OCI-LY1 (cell line): ENCODE data around the gene LITAF.
"Not testable (repeated sequence)": the region's sequence is repeated elsewhere in the genome, so short reads cannot be mapped to it uniquely, and the experiment has no call there.

ENCODE experiments used
- H2AFZ ChIP-seq: fragments of 200-600 bp; sonication (generic), shearing (Covaris generic); 2 replicates; pipeline ENCODE4 v1.6.0; 2014; ENCODE audit warnings: antibody characterized with exemption, mild to moderate bottlenecking, low read length
- H3F3A ChIP-seq: fragments of 200-600 bp; sonication (generic), shearing (Covaris generic); 2 replicates; pipeline ENCODE4 v1.6.0; 2014; ENCODE audit warnings: mild to moderate bottlenecking, antibody characterized with exemption, low read length, moderate library complexity; ENCODE audit not compliant: insufficient read depth
- H3K27ac ChIP-seq: fragments of 200-600 bp; sonication (generic); 2 replicates; pipeline ENCODE4 v1.5.1; 2014; ENCODE audit warnings: low read length, mixed run types, mild to moderate bottlenecking, low read depth; ENCODE audit not compliant: poor library complexity, severe bottlenecking
- H3K27me3 ChIP-seq: fragments of 200-600 bp; sonication (generic); 2 replicates; pipeline ENCODE4 v1.6.0; 2014; ENCODE audit warnings: antibody characterized with exemption, mild to moderate bottlenecking, low read length, moderate library complexity; ENCODE audit not compliant: insufficient read depth
- H3K36me3 ChIP-seq: fragments of 200-600 bp; sonication (generic); 2 replicates; pipeline ENCODE4 v1.6.1; 2014; ENCODE audit warnings: mild to moderate bottlenecking, antibody characterized with exemption, low read length, moderate library complexity, mixed read lengths; ENCODE audit not compliant: insufficient read depth
- H3K4me1 ChIP-seq: fragments of 200-600 bp; sonication (generic); 2 replicates; pipeline ENCODE4 v1.5.1; 2014; ENCODE audit warnings: mild to moderate bottlenecking, low read length, moderate library complexity; ENCODE audit not compliant: insufficient read depth, severe bottlenecking
- H3K4me2 ChIP-seq: fragments of 200-600 bp; sonication (generic), shearing (Covaris generic); 2 replicates; pipeline ENCODE4 v1.6.1; 2014; ENCODE audit warnings: low read length
- H3K4me3 ChIP-seq: fragments of 200-600 bp; sonication (generic); 2 replicates; pipeline ENCODE4 v1.5.1; 2014; ENCODE audit warnings: low read length, low read depth, mild to moderate bottlenecking, mixed read lengths; ENCODE audit not compliant: poor library complexity, severe bottlenecking
- H3K79me2 ChIP-seq: fragments of 200-600 bp; shearing (Covaris generic); 2 replicates; pipeline ENCODE4 v1.6.1; 2016; ENCODE audit warnings: mixed run types, low read length, mixed read lengths; ENCODE audit not compliant: insufficient read depth
- H3K9ac ChIP-seq: fragments of 200-600 bp; sonication (generic), shearing (Covaris generic); 2 replicates; pipeline ENCODE4 v1.6.1; 2014; ENCODE audit warnings: mild to moderate bottlenecking, low read length, mixed read lengths
- H3K9me2 ChIP-seq: fragments of 200-600 bp; sonication (generic), shearing (Covaris generic); 2 replicates; pipeline ENCODE4 v1.6.1; 2014; ENCODE audit warnings: low read depth, mild to moderate bottlenecking, low read length, mixed read lengths
- H3K9me3 ChIP-seq: fragments of 200-600 bp; shearing (Covaris generic); 2 replicates; pipeline ENCODE4 v1.6.1; 2014; ENCODE audit warnings: low read length, mixed read lengths
- H4K20me1 ChIP-seq: fragments of 200-600 bp; sonication (generic), shearing (Covaris generic); 2 replicates; pipeline ENCODE4 v1.6.0; 2016; ENCODE audit warnings: mild to moderate bottlenecking, low read length; ENCODE audit not compliant: insufficient read depth
- EZH2 ChIP-seq: fragments of 200-600 bp; sonication (generic), shearing (Covaris generic); IDR thresholded peaks from 2 replicates; pipeline ENCODE4 v1.8.0; 2017; ENCODE audit warnings: borderline replicate concordance, mixed run types, mild to moderate bottlenecking, antibody characterized with exemption, low read length, moderate library complexity, mixed read lengths
- TF ChIP-seq, protein P1 (sequence below): fragments of 200-600 bp; sonication (generic), shearing (Covaris generic); IDR thresholded peaks from 2 replicates; pipeline ENCODE4 v1.5.1; 2017; ENCODE audit warnings: mild to moderate bottlenecking, antibody characterized with exemption, low read length, moderate library complexity, mixed read lengths

The LITAF gene

DNA sequence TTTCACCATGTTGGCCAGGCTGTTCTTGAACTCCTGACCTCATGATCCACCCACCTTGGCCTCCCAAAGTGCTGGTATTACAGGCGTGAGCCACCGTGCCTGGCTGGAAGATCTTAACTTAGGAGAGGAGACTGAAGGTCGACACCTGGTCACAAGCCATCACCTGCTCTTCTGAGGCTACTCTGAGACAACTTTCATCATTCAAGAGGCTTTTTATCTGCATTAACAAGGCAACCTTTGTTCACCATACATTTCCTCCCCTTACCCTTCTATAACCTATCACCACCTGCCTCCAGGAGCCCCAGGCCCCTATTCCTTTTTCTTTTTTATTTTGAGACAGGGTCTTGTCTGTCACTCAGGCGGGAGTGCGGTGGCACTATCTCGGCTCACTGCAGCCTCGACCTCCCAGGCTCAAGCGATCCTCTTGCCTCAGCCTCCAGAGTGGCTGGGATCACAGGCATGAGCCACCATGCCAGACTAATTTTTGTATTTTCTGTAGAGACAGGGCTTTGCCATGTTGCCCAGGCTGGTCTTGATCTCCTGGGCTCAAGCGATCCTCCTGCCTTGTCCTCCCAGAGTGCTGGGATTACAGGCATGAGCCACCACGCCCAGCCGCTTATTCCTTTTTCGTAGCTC is 6.2 kb downstream of the LITAF start:
- Histone ChIP-seq H3K79me2 (no peaks in the 10 kb centered on the region), H3K4me3 (no peak overlapping the region), H3K9me2 (no peaks in the 10 kb centered on the region), H3K4me1 (peaks cover 29% of the 10 kb centered on the region), H3K36me3 (no peaks in the 10 kb centered on the region; the same call in 1 of the 2 replicates), H3K9ac (no peak overlapping the region), H3K4me2 (no peak overlapping the region), H3K27ac (no peak overlapping the region), H3F3A (no peaks in the 10 kb centered on the region), H4K20me1 (no peaks in the 10 kb centered on the region), H3K27me3 (peaks cover 3% of the 10 kb centered on the region; the same call in 1 of the 2 replicates), H3K9me3 (peaks cover 3% of the 10 kb centered on the region; the same call in 1 of the 2 replicates), H2AFZ (no peak overlapping the region)
- TF ChIP-seq, protein P1, sequence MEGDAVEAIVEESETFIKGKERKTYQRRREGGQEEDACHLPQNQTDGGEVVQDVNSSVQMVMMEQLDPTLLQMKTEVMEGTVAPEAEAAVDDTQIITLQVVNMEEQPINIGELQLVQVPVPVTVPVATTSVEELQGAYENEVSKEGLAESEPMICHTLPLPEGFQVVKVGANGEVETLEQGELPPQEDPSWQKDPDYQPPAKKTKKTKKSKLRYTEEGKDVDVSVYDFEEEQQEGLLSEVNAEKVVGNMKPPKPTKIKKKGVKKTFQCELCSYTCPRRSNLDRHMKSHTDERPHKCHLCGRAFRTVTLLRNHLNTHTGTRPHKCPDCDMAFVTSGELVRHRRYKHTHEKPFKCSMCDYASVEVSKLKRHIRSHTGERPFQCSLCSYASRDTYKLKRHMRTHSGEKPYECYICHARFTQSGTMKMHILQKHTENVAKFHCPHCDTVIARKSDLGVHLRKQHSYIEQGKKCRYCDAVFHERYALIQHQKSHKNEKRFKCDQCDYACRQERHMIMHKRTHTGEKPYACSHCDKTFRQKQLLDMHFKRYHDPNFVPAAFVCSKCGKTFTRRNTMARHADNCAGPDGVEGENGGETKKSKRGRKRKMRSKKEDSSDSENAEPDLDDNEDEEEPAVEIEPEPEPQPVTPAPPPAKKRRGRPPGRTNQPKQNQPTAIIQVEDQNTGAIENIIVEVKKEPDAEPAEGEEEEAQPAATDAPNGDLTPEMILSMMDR = no peak
- TF ChIP-seq EZH2 = no peak

- not testable (repeated sequence) for H3K9me3 ChIP-seq, H2AFZ ChIP-seq, H3K4me2 ChIP-seq, H3K27me3 ChIP-seq, H3K9ac ChIP-seq, H3K36me3 ChIP-seq, H3K9me2 ChIP-seq, H3F3A ChIP-seq, H4K20me1 ChIP-seq, H3K4me3 ChIP-seq, H3K79me2 ChIP-seq, H3K27ac ChIP-seq
- H3K4me1 ChIP-seq = peaks cover 12% of the 10 kb centered on the region
These were observed 9.4 kb downstream of the LITAF start for GRCh38 chr16:11577290-11577660.

DNA sequence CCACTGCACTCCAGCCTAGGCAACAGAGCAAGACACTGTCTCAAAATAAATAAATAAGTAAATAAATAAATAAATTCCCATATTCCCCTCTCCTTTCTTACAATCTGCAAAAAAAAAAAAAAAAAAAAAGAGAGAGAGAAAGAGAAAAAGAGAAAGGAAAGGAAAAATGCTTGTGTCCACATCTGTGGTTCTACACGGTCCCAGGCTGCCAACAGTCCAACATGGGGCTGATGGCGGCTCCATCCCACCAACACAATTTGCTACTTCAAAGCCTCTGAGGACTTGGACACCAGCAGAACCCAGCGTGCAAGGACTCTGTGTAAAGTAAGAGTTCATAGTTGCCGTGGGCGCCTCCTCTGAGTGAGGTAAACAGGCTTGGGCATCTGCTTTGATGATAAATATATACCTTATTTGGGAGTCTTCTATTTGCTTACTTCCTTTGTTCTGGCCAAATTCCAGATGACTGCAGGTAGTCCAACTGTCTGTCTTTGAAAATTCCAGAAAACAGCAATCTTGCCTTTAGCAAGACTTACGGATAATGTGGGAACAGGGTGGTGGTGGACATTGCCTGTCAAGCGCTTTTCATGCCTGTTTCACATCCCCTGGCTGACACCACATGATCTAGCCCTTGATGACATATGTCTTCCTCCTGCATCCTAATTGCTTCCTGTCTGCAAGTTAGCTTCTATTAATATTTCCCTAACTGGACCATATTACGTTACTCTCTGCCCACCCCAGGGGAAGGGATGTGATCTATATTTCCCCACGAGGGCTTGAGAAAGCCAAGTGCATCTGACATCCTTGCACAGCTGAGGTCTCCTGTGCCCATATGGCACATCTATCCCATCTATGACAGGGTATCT is 10.1 kb downstream of the LITAF start:
- H3K4me1 ChIP-seq = peaks cover 9% of the 10 kb centered on the region
- H3K4me3 ChIP-seq = no peak overlapping the region
- TF ChIP-seq, protein P1 = no peak
- TF ChIP-seq EZH2 = no peak

More for the DNA sequence above, 10.1 kb downstream of the LITAF start:
- Histone ChIP-seq H3K9ac (no peak overlapping the region), H3F3A (no peaks in the 10 kb centered on the region), H4K20me1 (no peaks in the 10 kb centered on the region), H3K4me2 (no peak overlapping the region), H2AFZ (no peak overlapping the region), H3K27ac (no peak overlapping the region), H3K9me3 (peaks cover 3% of the 10 kb centered on the region; the same call in 1 of the 2 replicates), H3K9me2 (no peaks in the 10 kb centered on the region), H3K27me3 (peaks cover 9% of the 10 kb centered on the region; the same call in 1 of the 2 replicates), H3K36me3 (no peaks in the 10 kb centered on the region; the same call in 1 of the 2 replicates), H3K79me2 (no peaks in the 10 kb centered on the region)
